Activated naive CD4-positive, alpha-beta T cell treated with anti-CD3 and anti-CD28 coated beads, Interleukin-2, amount 10 ng/mL, durations not matched to agents 7 days and 5 days (primary cell): ENCODE measurements around the gene CENPC.
"Not testable (repeated sequence)": the region's sequence is repeated elsewhere in the genome, so short reads cannot be mapped to it uniquely, and the experiment has no call there.

Experiments
- CTCF ChIA-PET: fragments of 350-600 bp; sonication (Branson Sonifier 250); formaldehyde crosslinking; loops from one replicate; lab custom pipeline; 2021; ENCODE audit warnings: antibody characterized with exemption; lab: Charles Lee
- DNase-seq: peaks from one replicate; pipeline ENCODE4 v3.0.0-alpha.2; 2020
- H3K27ac Mint-ChIP-seq: one replicate; pipeline ENCODE4 v1.8.0; 2021; ENCODE audit warnings: mild to moderate bottlenecking, moderate library complexity, mixed read lengths
- H3K27me3 Mint-ChIP-seq: one replicate; pipeline ENCODE4 v1.8.0; 2021; ENCODE audit warnings: mild to moderate bottlenecking, mixed read lengths
- H3K36me3 Mint-ChIP-seq: one replicate; pipeline ENCODE4 v1.8.0; 2021; ENCODE audit warnings: mixed read lengths
- H3K4me1 Mint-ChIP-seq: one replicate; pipeline ENCODE4 v1.8.0; 2021; ENCODE audit warnings: mixed read lengths
- H3K4me3 Mint-ChIP-seq: one replicate; pipeline ENCODE4 v1.8.0; 2021; ENCODE audit warnings: mild to moderate bottlenecking, moderate library complexity, mixed read lengths
- H3K9me3 Mint-ChIP-seq: one replicate; pipeline ENCODE4 v1.8.0; 2021; ENCODE audit warnings: mixed read lengths

Gene CENPC

DNA sequence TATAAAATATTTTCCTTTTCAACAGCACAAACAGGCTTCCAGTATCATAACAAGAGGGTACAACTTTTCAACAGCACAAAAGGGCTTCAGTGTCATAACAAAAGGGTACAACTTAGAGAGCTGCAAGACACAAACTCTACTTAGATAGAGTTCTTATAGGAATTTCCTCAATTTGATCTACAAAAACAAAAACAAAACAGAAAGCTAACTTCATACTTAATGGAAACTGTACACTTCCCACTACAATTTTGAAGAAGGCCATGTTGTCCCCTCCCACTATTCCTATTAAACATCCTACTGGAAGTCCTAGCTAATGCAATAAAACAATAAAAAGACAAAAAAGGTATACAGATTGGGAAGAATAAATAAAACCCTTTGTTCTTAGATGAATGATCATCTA, 96.7 kb downstream of the CENPC start:
- no peaks in the 10 kb centered on the region for H3K27me3 Mint-ChIP-seq
- peaks cover 24% of the 10 kb centered on the region for H3K36me3 Mint-ChIP-seq
- CTCF ChIA-PET, result no interaction called here
- H3K27ac Mint-ChIP-seq, result no peak overlapping the region
- no peak for DNase-seq
- H3K4me3 Mint-ChIP-seq, result no peak overlapping the region
- H3K4me1 Mint-ChIP-seq, result no peaks in the 10 kb centered on the region
- peaks cover 7% of the 10 kb centered on the region for H3K9me3 Mint-ChIP-seq

DNA sequence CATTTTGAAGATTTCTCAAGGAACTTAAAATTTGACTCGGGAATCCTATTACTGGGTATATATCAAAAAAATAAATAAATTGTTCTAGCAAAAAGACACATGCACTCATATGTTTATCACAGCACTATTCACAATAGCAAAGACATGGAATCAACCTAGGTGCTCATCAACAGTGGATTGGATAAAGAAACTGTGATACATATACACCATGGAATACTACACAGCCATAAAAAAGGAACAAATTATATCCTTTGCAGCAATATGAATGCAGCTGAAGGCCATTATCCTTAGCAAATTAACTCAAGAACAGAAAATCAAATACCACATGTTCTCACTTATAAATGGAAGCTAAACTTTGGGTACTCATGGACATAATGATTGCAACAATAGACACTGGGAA, 97.4 kb downstream of the CENPC start:
- H3K27me3 Mint-ChIP-seq, result no peaks in the 10 kb centered on the region
- DNase-seq, result no peak
- peaks cover 19% of the 10 kb centered on the region for H3K36me3 Mint-ChIP-seq
- peaks cover 6% of the 10 kb centered on the region for H3K9me3 Mint-ChIP-seq
- H3K4me1 Mint-ChIP-seq, result no peaks in the 10 kb centered on the region
- CTCF ChIA-PET, result no interaction called here
- no peak overlapping the region for H3K27ac Mint-ChIP-seq
- no peak overlapping the region for H3K4me3 Mint-ChIP-seq

DNA sequence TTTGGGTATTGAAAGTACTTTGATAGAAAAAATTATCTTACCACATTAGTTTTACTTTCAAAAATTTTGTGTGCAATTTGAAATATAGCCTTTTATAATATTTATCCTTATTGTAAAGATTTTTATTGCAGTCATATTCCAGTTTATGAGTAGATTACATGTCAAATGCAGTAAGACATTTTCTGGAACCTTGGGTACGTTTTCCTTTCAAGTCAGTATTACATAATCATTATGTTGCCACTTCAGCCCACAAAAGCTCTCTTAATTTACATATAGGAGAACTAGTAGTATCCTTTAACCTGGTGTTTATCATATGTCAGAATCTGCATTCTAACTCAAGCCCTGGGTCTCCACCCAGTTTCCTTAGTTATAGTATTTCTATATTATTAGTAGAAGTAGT, 98.5 kb downstream of the CENPC start:
- peaks cover 22% of the 10 kb centered on the region for H3K36me3 Mint-ChIP-seq
- no peak overlapping the region for H3K4me3 Mint-ChIP-seq
- peaks cover 6% of the 10 kb centered on the region for H3K9me3 Mint-ChIP-seq
- no peaks in the 10 kb centered on the region for H3K27me3 Mint-ChIP-seq
- CTCF ChIA-PET, result no interaction called here
- H3K4me1 Mint-ChIP-seq, result no peaks in the 10 kb centered on the region
- H3K27ac Mint-ChIP-seq, result no peak overlapping the region
- DNase-seq, result no peak

DNA sequence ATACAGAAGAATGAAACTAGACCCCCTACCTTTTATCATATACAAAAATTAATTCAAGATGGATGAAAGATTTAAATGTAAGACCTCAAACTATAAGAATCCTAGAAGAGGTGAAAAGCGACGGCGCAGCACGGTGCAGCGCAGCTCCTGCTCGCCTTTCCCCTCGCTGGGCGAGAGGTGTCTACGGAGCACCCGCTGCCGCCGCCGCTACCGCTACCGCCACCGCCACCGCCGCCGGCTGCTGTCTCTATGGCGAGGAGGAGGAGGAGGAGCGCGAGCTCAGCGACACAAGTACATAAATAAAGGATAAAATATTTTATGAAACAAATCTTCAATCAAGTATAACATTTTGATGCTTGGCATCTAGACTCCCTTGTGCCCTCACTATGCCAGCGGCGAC, 99.4 kb downstream of the CENPC start:
- H3K9me3 Mint-ChIP-seq, CTCF ChIA-PET, H3K27ac Mint-ChIP-seq, DNase-seq, H3K4me1 Mint-ChIP-seq, H3K27me3 Mint-ChIP-seq, H3K4me3 Mint-ChIP-seq: not testable (repeated sequence)
- peaks cover 25% of the 10 kb centered on the region for H3K36me3 Mint-ChIP-seq

DNA sequence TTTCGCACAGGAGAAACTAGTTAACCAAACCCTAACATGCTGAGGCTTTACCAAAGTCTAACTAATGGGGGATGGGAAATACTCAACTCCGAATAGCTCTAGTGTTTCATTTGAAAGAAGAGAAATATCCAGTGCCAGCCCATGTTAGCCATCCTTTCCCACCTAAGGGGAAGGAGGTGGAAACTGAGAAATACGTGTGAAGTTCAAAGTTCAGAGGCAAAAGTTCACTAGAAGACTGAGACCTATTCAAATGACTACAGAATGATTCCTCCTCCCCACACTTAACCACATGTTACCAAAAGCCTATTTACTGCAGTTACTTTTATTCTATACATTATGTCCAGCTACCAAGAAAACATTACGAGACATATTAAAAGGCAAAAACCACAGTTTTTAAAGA, 106.3 kb downstream of the CENPC start:
- no peak overlapping the region for H3K27ac Mint-ChIP-seq
- no peak for DNase-seq
- H3K4me1 Mint-ChIP-seq, result no peaks in the 10 kb centered on the region
- peaks cover 3% of the 10 kb centered on the region for H3K9me3 Mint-ChIP-seq
- CTCF ChIA-PET, result no interaction called here
- peaks cover 36% of the 10 kb centered on the region for H3K36me3 Mint-ChIP-seq
- no peaks in the 10 kb centered on the region for H3K27me3 Mint-ChIP-seq
- H3K4me3 Mint-ChIP-seq, result no peak overlapping the region

DNA sequence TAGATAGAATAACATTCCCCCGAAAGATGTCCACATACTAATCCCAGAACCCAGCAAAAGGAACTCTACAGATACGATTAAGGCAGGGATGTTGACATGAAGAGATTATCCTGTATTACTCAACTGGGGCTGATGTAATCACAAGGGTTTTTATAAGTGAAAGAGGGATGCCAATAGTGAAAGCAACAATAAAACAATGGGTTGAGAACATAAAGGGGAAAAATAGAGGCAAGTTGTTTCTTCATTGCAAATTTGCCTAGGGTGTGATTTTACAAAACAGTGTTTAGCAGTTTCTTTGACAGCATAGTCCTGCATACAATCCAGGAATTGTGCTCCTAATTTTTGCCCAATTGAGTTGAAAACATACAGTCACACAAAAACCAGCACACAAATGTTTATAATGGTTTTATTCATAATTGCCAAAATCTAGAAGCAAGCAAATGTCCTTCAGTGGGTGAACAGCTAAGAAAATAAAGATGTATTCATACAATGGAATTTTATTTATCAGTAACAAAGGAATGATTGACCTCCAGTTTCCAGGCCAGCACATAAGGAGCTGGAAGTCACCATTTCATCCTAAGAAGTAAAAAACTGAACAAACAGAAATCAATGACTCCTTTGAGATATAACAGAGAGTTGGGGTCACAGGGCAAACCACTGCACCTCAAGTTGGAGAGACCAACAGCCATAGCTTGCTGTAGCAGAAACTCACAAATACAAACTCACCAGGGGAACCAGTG, 107.2 kb downstream of the CENPC start:
- CTCF ChIA-PET, result no interaction called here
- H3K27ac Mint-ChIP-seq, result no peak overlapping the region
- DNase-seq, result no peak
- peaks cover 3% of the 10 kb centered on the region for H3K9me3 Mint-ChIP-seq
- no peaks in the 10 kb centered on the region for H3K27me3 Mint-ChIP-seq
- H3K4me1 Mint-ChIP-seq, result no peaks in the 10 kb centered on the region
- H3K36me3 Mint-ChIP-seq, result peaks cover 36% of the 10 kb centered on the region
- H3K4me3 Mint-ChIP-seq, result no peak overlapping the region

DNA sequence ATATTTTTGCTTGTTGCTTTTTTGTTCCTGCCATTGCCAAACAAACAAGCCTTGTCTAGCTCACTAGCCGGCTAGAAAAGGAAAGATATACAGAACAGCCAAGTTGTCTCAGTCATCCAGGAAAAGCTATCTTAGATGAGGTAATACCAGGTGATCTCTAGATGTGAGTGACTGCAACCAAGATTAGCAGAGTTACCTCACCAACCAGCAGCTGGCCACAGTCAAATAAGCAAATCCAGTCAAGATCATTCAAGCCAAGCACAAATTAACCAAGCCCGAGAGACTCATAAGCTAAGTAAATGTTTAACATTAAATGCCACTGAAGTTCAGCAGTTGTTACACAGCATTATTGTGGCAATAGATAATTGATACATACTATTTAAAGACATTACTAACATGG, 108.6 kb downstream of the CENPC start:
- no peak overlapping the region for H3K27ac Mint-ChIP-seq
- H3K4me3 Mint-ChIP-seq, result no peak overlapping the region
- no peaks in the 10 kb centered on the region for H3K27me3 Mint-ChIP-seq
- peaks cover 3% of the 10 kb centered on the region for H3K9me3 Mint-ChIP-seq
- H3K4me1 Mint-ChIP-seq, result no peaks in the 10 kb centered on the region
- no peak for DNase-seq
- H3K36me3 Mint-ChIP-seq, result peaks cover 30% of the 10 kb centered on the region
- CTCF ChIA-PET, result interaction anchor here (0.7 kb wide), 1 partner anchor 365 kb away, joined by 3 read pairs; no protein-coding TSS in a partner anchor

DNA sequence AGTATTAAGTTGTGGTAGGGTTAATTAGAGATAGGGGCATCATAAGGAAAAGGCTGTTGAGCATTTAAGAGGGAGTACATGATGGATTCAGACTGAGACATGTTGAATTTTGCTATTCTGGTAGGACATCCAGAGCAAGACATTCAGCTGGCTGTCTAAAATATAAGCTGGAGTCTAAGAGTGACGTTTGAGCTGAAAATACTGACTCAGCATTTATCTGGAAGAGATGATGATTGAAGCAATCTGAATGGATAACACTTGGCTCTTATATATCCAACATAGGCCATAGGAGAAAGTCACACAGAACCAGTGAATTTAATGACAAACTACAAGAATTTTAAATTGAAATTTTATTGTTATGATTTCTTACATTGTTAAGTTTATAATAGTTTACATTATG, 114.3 kb downstream of the CENPC start:
- Mint-ChIP-seq H3K9me3 (peaks cover 3% of the 10 kb centered on the region), H3K4me3 (no peak overlapping the region), H3K27ac (no peak overlapping the region), H3K36me3 (peaks cover 16% of the 10 kb centered on the region), H3K4me1 (no peaks in the 10 kb centered on the region), H3K27me3 (no peaks in the 10 kb centered on the region)
- no peak for DNase-seq
- CTCF ChIA-PET, result no interaction called here

DNA sequence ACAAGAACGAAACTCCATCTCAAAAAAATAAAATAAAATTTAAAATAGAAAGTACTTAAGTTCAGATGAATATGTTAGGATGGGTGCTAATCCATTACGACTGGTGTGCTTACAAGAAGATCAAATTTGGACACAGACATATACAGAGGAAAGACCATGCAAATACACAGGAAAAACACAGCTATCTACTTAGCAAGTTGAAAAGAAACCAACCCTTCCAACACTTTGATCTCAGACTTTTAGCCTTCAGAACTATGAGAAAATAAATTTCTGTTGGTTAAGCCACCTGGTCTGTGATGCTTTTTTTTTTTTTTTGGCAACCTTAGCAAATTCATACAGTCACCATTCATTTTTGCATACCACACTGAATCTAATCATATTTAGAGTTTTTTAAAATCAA, 116.5 kb downstream of the CENPC start:
- Mint-ChIP-seq H3K4me3 (no peak overlapping the region), H3K4me1 (no peaks in the 10 kb centered on the region), H3K36me3 (peaks cover 7% of the 10 kb centered on the region), H3K27ac (no peak overlapping the region), H3K9me3 (no peaks in the 10 kb centered on the region), H3K27me3 (no peaks in the 10 kb centered on the region)
- CTCF ChIA-PET, result no interaction called here
- no peak for DNase-seq
